ENCODE measurements around the gene B3GALNT2.

B3GALNT2 gene

GRCh38 chr1:235450886-235451483 is 53.3 kb downstream of the B3GALNT2 start:
- TF ChIP-seq TEAD4 (IDR thresholded peaks at IDR 0.05) (no peak), EGR1 (IDR thresholded peaks at IDR 0.05) (no peak), YY1 (IDR thresholded peaks at IDR 0.05; ENCODE audit: low read depth) (no peak), TCF12 (IDR thresholded peaks at IDR 0.05; ENCODE audit: low read depth) (no peak), ZBTB7A (IDR thresholded peaks at IDR 0.05; ENCODE audit: low read depth) (no peak), NFIC (IDR thresholded peaks at IDR 0.05) (no peak), TAF1 (IDR thresholded peaks at IDR 0.05; ENCODE audit: low read depth) (no peak), CREB1 (IDR thresholded peaks at IDR 0.05; ENCODE audit: low read depth) (no peak), MAX (IDR thresholded peaks at IDR 0.05) (no peak), CEBPB (IDR thresholded peaks at IDR 0.05) (no peak), FOXM1 (IDR thresholded peaks at IDR 0.05; ENCODE audit: borderline replicate concordance, low read depth) (no peak), RAD21 (IDR thresholded peaks at IDR 0.05; ENCODE audit: low read depth) (no peak), REST (IDR thresholded peaks at IDR 0.05; ENCODE audit: low read depth) (no peak), EP300 (IDR thresholded peaks at IDR 0.05; ENCODE audit: borderline replicate concordance) (no peak)
- TF ChIP-seq, protein P1, sequence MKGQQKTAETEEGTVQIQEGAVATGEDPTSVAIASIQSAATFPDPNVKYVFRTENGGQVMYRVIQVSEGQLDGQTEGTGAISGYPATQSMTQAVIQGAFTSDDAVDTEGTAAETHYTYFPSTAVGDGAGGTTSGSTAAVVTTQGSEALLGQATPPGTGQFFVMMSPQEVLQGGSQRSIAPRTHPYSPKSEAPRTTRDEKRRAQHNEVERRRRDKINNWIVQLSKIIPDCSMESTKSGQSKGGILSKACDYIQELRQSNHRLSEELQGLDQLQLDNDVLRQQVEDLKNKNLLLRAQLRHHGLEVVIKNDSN (IDR thresholded peaks at IDR 0.05), result no peak

- TF ChIP-seq YY1 (IDR thresholded peaks at IDR 0.05; ENCODE audit: low read depth) (no peak), TCF12 (IDR thresholded peaks at IDR 0.05; ENCODE audit: low read depth) (no peak), RAD21 (IDR thresholded peaks at IDR 0.05; ENCODE audit: low read depth) (no peak), CREB1 (IDR thresholded peaks at IDR 0.05; ENCODE audit: low read depth) (no peak), TEAD4 (IDR thresholded peaks at IDR 0.05) (no peak), MAX (IDR thresholded peaks at IDR 0.05) (no peak), CEBPB (IDR thresholded peaks at IDR 0.05) (no peak), ZBTB7A (IDR thresholded peaks at IDR 0.05; ENCODE audit: low read depth) (no peak), FOXM1 (IDR thresholded peaks at IDR 0.05; ENCODE audit: borderline replicate concordance, low read depth) (no peak), REST (IDR thresholded peaks at IDR 0.05; ENCODE audit: low read depth) (no peak), EP300 (IDR thresholded peaks at IDR 0.05; ENCODE audit: borderline replicate concordance) (no peak), NFIC (IDR thresholded peaks at IDR 0.05) (no peak), TAF1 (IDR thresholded peaks at IDR 0.05; ENCODE audit: low read depth) (no peak), EGR1 (IDR thresholded peaks at IDR 0.05) (no peak)
- TF ChIP-seq, protein P1 (IDR thresholded peaks at IDR 0.05), result no peak
These were observed 53.8 kb downstream of the B3GALNT2 start for GRCh38 chr1:235450433-235450832.

GRCh38 chr1:235448616-235449015 is 55.6 kb downstream of the B3GALNT2 start:
- TF ChIP-seq CEBPB (IDR thresholded peaks at IDR 0.05) (no peak), EGR1 (IDR thresholded peaks at IDR 0.05) (no peak), NFIC (IDR thresholded peaks at IDR 0.05) (no peak), CREB1 (IDR thresholded peaks at IDR 0.05; ENCODE audit: low read depth) (no peak), EP300 (IDR thresholded peaks at IDR 0.05; ENCODE audit: borderline replicate concordance) (no peak), TEAD4 (IDR thresholded peaks at IDR 0.05) (no peak), RAD21 (IDR thresholded peaks at IDR 0.05; ENCODE audit: low read depth) (no peak), YY1 (IDR thresholded peaks at IDR 0.05; ENCODE audit: low read depth) (no peak), FOXM1 (IDR thresholded peaks at IDR 0.05; ENCODE audit: borderline replicate concordance, low read depth) (no peak), MAX (IDR thresholded peaks at IDR 0.05) (no peak), REST (IDR thresholded peaks at IDR 0.05; ENCODE audit: low read depth) (no peak), ZBTB7A (IDR thresholded peaks at IDR 0.05; ENCODE audit: low read depth) (no peak), TAF1 (IDR thresholded peaks at IDR 0.05; ENCODE audit: low read depth) (no peak)

All from Ishikawa (cell line).